ENCODE data around the gene CLN3.

DNA sequence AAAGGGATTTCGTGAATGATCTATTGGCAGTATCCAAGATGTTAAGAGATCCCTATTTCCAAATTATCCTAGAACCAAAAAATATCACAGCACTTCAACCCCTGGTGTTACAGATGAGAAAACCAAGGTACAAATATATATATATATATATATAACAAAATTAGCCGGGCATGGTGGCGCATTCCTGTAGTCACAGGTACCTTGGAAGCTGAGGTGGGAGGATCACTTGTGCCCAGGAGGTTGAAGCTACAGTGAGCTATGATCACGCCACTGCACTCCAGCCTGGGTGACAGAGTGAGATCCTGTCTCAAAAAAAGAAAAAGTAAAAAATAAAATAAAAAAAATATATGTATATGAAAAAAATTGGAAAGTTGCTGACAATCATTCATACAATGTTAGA is 637 bp upstream of the CLN3 start:
- no peak for TF ChIP-seq POLR2A (IDR thresholded peaks at IDR 0.05)
- TF ChIP-seq, protein P1, sequence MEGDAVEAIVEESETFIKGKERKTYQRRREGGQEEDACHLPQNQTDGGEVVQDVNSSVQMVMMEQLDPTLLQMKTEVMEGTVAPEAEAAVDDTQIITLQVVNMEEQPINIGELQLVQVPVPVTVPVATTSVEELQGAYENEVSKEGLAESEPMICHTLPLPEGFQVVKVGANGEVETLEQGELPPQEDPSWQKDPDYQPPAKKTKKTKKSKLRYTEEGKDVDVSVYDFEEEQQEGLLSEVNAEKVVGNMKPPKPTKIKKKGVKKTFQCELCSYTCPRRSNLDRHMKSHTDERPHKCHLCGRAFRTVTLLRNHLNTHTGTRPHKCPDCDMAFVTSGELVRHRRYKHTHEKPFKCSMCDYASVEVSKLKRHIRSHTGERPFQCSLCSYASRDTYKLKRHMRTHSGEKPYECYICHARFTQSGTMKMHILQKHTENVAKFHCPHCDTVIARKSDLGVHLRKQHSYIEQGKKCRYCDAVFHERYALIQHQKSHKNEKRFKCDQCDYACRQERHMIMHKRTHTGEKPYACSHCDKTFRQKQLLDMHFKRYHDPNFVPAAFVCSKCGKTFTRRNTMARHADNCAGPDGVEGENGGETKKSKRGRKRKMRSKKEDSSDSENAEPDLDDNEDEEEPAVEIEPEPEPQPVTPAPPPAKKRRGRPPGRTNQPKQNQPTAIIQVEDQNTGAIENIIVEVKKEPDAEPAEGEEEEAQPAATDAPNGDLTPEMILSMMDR (IDR thresholded peaks at IDR 0.05): no peak
